Mesenchymal stem cell (in vitro differentiated cells and primary cell): ENCODE results near the gene HAUS1.

Source experiments
- DNase-seq: peaks from one replicate; pipeline ENCODE4 v3.0.0-alpha.2; 2013
- H2AFZ ChIP-seq: one replicate; pipeline ENCODE4 v1.6.1; 2013; ENCODE audit warnings: low read depth, mild to moderate bottlenecking, control low read depth, inconsistent platforms, low read length, moderate library complexity
- H2AK5ac ChIP-seq: 2 replicates; pipeline ENCODE4 v1.6.1; 2013; ENCODE audit warnings: low read length, moderate library complexity, mild to moderate bottlenecking, inconsistent platforms; ENCODE audit not compliant: severe bottlenecking
- H2BK120ac ChIP-seq: one replicate; pipeline ENCODE4 v1.6.1; 2013; ENCODE audit warnings: low read depth, mild to moderate bottlenecking, inconsistent platforms, low read length, moderate library complexity
- H2BK12ac ChIP-seq, 2 experiments: one replicate each; pipeline ENCODE4 v1.6.1; 2013; ENCODE audit warnings: inconsistent platforms in 2 of 2, low read length in 2 of 2, mild to moderate bottlenecking in 2 of 2, moderate library complexity in 2 of 2, control low read depth in 1 of 2
- H2BK15ac ChIP-seq: one replicate; pipeline ENCODE4 v1.6.1; 2013; ENCODE audit warnings: mild to moderate bottlenecking, low read depth, inconsistent platforms; ENCODE audit not compliant: poor library complexity, severe bottlenecking
- H2BK5ac ChIP-seq: 2 replicates; pipeline ENCODE4 v1.6.1; 2013; ENCODE audit warnings: low read depth, mild to moderate bottlenecking, low read length, control low read depth, inconsistent platforms; ENCODE audit not compliant: poor library complexity, severe bottlenecking
- H3K14ac ChIP-seq, 2 experiments: one replicate each; pipeline ENCODE4 v1.6.1; 2013; ENCODE audit warnings: inconsistent platforms in 2 of 2, low read length in 2 of 2, control low read depth in 1 of 2, mild to moderate bottlenecking in 1 of 2, moderate library complexity in 1 of 2
- H3K18ac ChIP-seq, 2 experiments: one replicate each; pipeline ENCODE4 v1.6.1; 2013; ENCODE audit warnings: inconsistent platforms in 2 of 2, low read length in 2 of 2, control low read depth in 1 of 2, low read depth in 1 of 2, mild to moderate bottlenecking in 1 of 2
- H3K23ac ChIP-seq, 2 experiments: one replicate each; pipeline ENCODE4 v1.6.1; 2013; ENCODE audit warnings: inconsistent platforms in 2 of 2, low read length in 2 of 2, mild to moderate bottlenecking in 2 of 2, moderate library complexity in 2 of 2, control low read depth in 1 of 2
- H3K27ac ChIP-seq: 2 replicates; pipeline ENCODE4 v1.5.1; 2013; ENCODE audit warnings: mild to moderate bottlenecking, moderate library complexity, low read length, control low read depth, inconsistent platforms; ENCODE audit not compliant: poor library complexity, severe bottlenecking
- H3K27me3 ChIP-seq, 2 experiments: 2 replicates each; pipeline versions ENCODE4 v1.6.1 to v1.7.0; 2013; ENCODE audit warnings: low read length in 2 of 2, mild to moderate bottlenecking in 2 of 2, moderate library complexity in 2 of 2, control low read depth in 1 of 2, inconsistent platforms in 1 of 2; ENCODE audit not compliant: control insufficient read depth in 1 of 2, insufficient read depth in 1 of 2
- H3K36me3 ChIP-seq, 2 experiments: 2 replicates each; pipeline versions ENCODE4 v1.6.1 to v1.7.0; 2013; ENCODE audit warnings: low read length in 2 of 2, control low read depth in 1 of 2, inconsistent platforms in 1 of 2, low read depth in 1 of 2, mild to moderate bottlenecking in 1 of 2; ENCODE audit not compliant: insufficient read depth in 2 of 2, control insufficient read depth in 1 of 2
- H3K4ac ChIP-seq, 2 experiments: one replicate each; pipeline ENCODE4 v1.6.1; 2013; ENCODE audit warnings: inconsistent platforms in 2 of 2, low read length in 2 of 2, mild to moderate bottlenecking in 2 of 2, moderate library complexity in 2 of 2, control low read depth in 1 of 2, low read depth in 1 of 2
- H3K4me1 ChIP-seq: 2 replicates; pipeline ENCODE4 v1.6.1; 2013; ENCODE audit warnings: low read depth, low read length, control low read depth; ENCODE audit not compliant: control insufficient read depth, insufficient read depth
- H3K4me2 ChIP-seq: 2 replicates; pipeline ENCODE4 v1.6.1; 2013; ENCODE audit warnings: low read length, mild to moderate bottlenecking, inconsistent platforms; ENCODE audit not compliant: poor library complexity, severe bottlenecking
- H3K4me3 ChIP-seq, 2 experiments: 2 replicates each; pipeline versions ENCODE4 v1.5.1 to v1.7.0; 2013; ENCODE audit warnings: low read length in 2 of 2, mild to moderate bottlenecking in 2 of 2, control low read depth in 1 of 2, low read depth in 1 of 2; ENCODE audit not compliant: insufficient read depth in 1 of 2
- H3K79me1 ChIP-seq: replicated peaks from 2 replicates; pipeline ENCODE4 v1.6.1; 2013; ENCODE audit warnings: mild to moderate bottlenecking, control low read depth, low read length, inconsistent platforms; ENCODE audit not compliant: poor library complexity, severe bottlenecking
- H3K9ac ChIP-seq: 2 replicates; pipeline ENCODE4 v1.7.0; 2013; ENCODE audit warnings: mild to moderate bottlenecking, low read length, moderate library complexity
- H3K9me3 ChIP-seq: 2 replicates; pipeline ENCODE4 v1.7.0; 2013; ENCODE audit warnings: mild to moderate bottlenecking, low read length; ENCODE audit not compliant: control insufficient read depth
- H4K8ac ChIP-seq: one replicate; pipeline ENCODE4 v1.6.1; 2013; ENCODE audit warnings: inconsistent platforms, mild to moderate bottlenecking, low read length, moderate library complexity
- H4K91ac ChIP-seq: one replicate; pipeline ENCODE4 v1.6.1; 2013; ENCODE audit warnings: mild to moderate bottlenecking, low read length, inconsistent platforms
- WGBS: methylation state at CpG from one replicate; pipeline ENCODE4 v1.1.7; 2013; ENCODE audit warnings: mixed read lengths; 5-methylcytosine and 5-hydroxymethylcytosine counted together

HAUS1 gene

DNA sequence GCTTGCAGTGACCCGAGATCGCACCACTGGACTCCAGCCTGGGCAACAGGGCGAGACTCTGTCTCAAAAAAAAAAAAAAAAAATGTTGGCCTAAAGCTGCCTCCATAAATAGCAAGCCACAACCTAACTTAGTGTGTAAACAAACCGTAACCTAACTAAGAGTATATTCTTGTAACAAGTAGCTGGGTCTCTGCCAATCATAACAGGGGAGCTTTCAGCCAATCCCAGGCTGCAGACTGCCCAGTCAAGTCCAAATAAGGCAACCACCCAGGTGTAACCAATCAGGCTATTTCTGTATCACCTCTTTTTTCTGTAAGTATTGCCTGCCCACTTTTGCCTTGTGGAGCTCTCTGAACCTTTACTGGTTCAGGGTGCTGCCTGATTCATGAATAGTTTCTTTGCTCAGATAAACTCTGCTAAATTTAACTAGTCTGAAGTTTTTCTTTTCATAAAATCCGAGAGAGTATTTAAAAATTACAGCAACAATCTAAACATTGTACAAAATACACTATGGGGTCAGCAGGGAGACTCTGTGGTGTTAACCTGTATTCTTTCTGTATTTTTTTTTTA, 36.7 kb upstream of the HAUS1 start:
- H3K9me3 ChIP-seq: no peaks in the 10 kb centered on the region
- peaks cover 31% of the 10 kb centered on the region for H3K79me1 ChIP-seq
- peaks cover 3 to 4% of the 10 kb centered on the region in 2 experiments for H3K36me3 ChIP-seq
- no peak overlapping the region for H3K4ac ChIP-seq
- H3K4me2 ChIP-seq: no peak overlapping the region
- WGBS: 91% methylated on average over 4 of the region's 5 CpGs
- H2AK5ac ChIP-seq: no peak overlapping the region
- no peak overlapping the region for H3K4me3 ChIP-seq
- DNase-seq: peak; percentile 32
- H3K9ac ChIP-seq: no peak overlapping the region
- no peak overlapping the region for H3K14ac ChIP-seq
- H2BK120ac ChIP-seq: no peak overlapping the region
- no peak overlapping the region for H2BK15ac ChIP-seq
- H4K91ac ChIP-seq: no peak overlapping the region
- no peak overlapping the region for H4K8ac ChIP-seq
- peaks cover 21% of the 10 kb centered on the region for H3K4me1 ChIP-seq
- H3K27me3 ChIP-seq: no peaks in the 10 kb centered on the region
- H3K18ac ChIP-seq: no peak overlapping the region
- no peak overlapping the region for H2BK5ac ChIP-seq
- no peak overlapping the region for H3K23ac ChIP-seq
- H2BK12ac ChIP-seq: no peak overlapping the region
- no peak overlapping the region for H2AFZ ChIP-seq
- H3K27ac ChIP-seq: no peak overlapping the region

DNA sequence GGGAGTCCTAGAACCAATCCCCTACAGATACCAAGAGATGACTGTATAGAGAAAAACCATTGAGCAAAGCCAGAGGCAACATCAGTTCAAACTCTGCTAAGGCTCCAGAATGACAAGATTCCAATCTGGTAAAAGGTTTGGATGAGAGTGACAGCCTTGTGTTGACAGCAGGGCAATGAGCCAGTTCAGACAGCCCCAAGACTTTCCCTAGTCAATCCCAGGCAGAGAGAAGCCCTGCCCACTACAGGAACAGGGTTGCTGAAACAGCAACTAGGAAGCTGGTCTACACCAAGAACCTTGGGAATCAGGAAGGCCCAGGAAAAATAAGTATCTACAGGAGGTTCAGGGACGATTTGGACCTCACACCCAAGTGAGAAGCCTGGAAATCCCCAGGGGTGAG, 35.4 kb upstream of the HAUS1 start:
- Histone ChIP-seq H3K4me3 (no peak overlapping the region), H2BK5ac (no peak overlapping the region), H3K9me3 (no peaks in the 10 kb centered on the region), H3K18ac (no peak overlapping the region), H2AK5ac (peak overlapping the region; percentile 75), H2BK120ac (no peak overlapping the region), H3K36me3 (peaks cover 3 to 4% of the 10 kb centered on the region in 2 experiments), H3K4ac (no peak overlapping the region), H3K79me1 (peaks cover 27% of the 10 kb centered on the region), H3K9ac (peak overlapping the region; percentile 9), H3K14ac (no peak overlapping the region), H4K91ac (no peak overlapping the region), H3K23ac (no peak overlapping the region), H3K4me2 (no peak overlapping the region), H2BK15ac (no peak overlapping the region), H2BK12ac (no peak overlapping the region), H4K8ac (peak overlapping the region; percentile 20), H3K27me3 (no peaks in the 10 kb centered on the region), H3K4me1 (peaks cover 23% of the 10 kb centered on the region), H3K27ac (no peak overlapping the region), H2AFZ (no peak overlapping the region)
- DNase-seq: no peak
- 11% methylated on average over 1 of the region's 1 CpG for WGBS

DNA sequence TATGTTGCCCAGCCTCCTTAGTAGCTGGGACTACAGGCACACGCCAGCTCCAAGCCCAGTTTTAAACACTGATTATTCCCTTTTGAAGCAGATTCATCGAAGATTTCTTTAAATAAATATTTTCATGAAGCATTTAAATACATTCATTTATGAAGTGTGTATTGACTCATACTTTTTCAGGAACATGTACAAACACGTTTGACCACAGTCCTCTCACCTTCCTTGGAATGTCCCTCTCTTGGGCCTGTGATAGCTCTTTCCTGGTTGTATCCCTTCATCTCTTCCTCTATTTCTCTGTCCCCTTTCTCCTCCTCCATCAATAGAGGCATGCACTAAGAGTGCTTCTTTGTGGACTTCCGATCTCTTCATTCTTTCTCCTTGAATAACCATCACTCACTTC, 34.7 kb upstream of the HAUS1 start:
- Histone ChIP-seq H3K36me3 (peaks cover 3 to 4% of the 10 kb centered on the region in 2 experiments), H3K4me3 (no peak overlapping the region), H2AFZ (no peak overlapping the region), H3K27me3 (no peaks in the 10 kb centered on the region), H3K9me3 (no peaks in the 10 kb centered on the region), H3K4me2 (no peak overlapping the region), H3K4ac (no peak overlapping the region), H2BK12ac (no peak overlapping the region), H2BK15ac (no peak overlapping the region), H3K79me1 (peaks cover 25% of the 10 kb centered on the region), H4K8ac (no peak overlapping the region), H2BK5ac (no peak overlapping the region), H2BK120ac (no peak overlapping the region), H2AK5ac (no peak overlapping the region), H3K9ac (peak overlapping the region; percentile 9), H3K23ac (no peak overlapping the region), H3K27ac (peak overlapping the region; percentile 3), H3K14ac (no peak overlapping the region), H3K4me1 (peaks cover 22% of the 10 kb centered on the region), H3K18ac (no peak overlapping the region), H4K91ac (no peak overlapping the region)
- DNase-seq: no peak
- 87% methylated on average over 4 of the region's 4 CpGs for WGBS

DNA sequence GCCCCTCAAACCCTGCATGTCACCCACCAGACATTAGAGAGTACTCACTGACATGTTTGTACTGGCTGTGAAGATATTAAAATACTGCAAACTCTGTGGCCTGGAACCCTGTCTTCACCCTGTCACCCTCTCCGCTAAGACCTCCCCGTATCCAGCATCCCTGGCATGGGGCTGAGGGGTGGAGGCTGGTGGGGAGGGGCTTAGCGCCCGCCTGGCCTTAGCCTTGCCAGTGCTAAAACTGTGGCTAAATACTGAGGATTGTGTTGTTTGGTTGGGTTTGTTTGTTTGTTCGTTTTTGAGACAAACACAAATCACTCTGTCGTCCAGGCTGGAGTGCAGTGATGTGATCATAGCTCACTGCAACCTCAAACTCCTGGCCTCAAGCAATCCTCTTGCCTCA, 34.0 kb upstream of the HAUS1 start:
- Histone ChIP-seq H3K14ac (no peak overlapping the region), H3K4me3 (peak overlapping the region in 1 of 2 experiments; percentile 91), H2BK15ac (no peak overlapping the region), H2BK5ac (no peak overlapping the region), H3K27ac (no peak overlapping the region), H4K91ac (no peak overlapping the region), H2BK120ac (no peak overlapping the region), H3K36me3 (peaks cover 3 to 4% of the 10 kb centered on the region in 2 experiments), H3K4me2 (no peak overlapping the region), H2BK12ac (no peak overlapping the region), H4K8ac (no peak overlapping the region), H3K4ac (no peak overlapping the region), H3K9me3 (no peaks in the 10 kb centered on the region), H3K18ac (no peak overlapping the region), H2AK5ac (peak overlapping the region; percentile 7), H3K79me1 (peaks cover 25% of the 10 kb centered on the region), H3K9ac (no peak overlapping the region), H3K4me1 (peaks cover 22% of the 10 kb centered on the region), H3K23ac (no peak overlapping the region), H3K27me3 (no peaks in the 10 kb centered on the region), H2AFZ (no peak overlapping the region)
- DNase-seq: no peak
- 88% methylated on average over 5 of the region's 6 CpGs for WGBS
